Testis (tissue), 3 donors: Measurements from ENCODE around the gene ANTXR2. TPM values are rescaled to one million over a fixed set of nuclear protein-coding genes. Genes with fewer than 3 reads are reported as not detected.

Experiments
- DNase-seq: peaks from one replicate; pipeline ENCODE4 v3.0.0-alpha.2; 2019
- H3K27ac ChIP-seq, 2 donors: fragments of 200-600 bp; sonication (generic); one replicate each; pipeline ENCODE4 v1.5.1; 2019
- H3K27me3 ChIP-seq: fragments of 200-600 bp; sonication (generic); one replicate; pipeline ENCODE4 v1.5.1; 2019
- H3K36me3 ChIP-seq: fragments of 200-600 bp; sonication (generic); one replicate; pipeline ENCODE4 v1.5.1; 2017; ENCODE audit warnings: low read depth; ENCODE audit errors: missing control alignments
- H3K4me1 ChIP-seq: fragments of 200-600 bp; sonication (generic); one replicate; pipeline ENCODE4 v1.5.1; 2019
- H3K4me3 ChIP-seq, 2 donors: fragments of 200-600 bp; sonication (generic); one replicate each; pipeline ENCODE4 v1.5.1; 2017 to 2019
- H3K9me3 ChIP-seq: fragments of 200-600 bp; sonication (generic); one replicate; pipeline ENCODE4 v1.5.1; 2017
- CTCF ChIP-seq, 3 experiments: fragments of 450-650 bp in 2 of 3; fragments of 200-600 bp in 1 of 3; sonication (generic) in 1 of 3; IDR thresholded peaks; one replicate each; pipeline ENCODE4 v1.5.1; 2016 to 2019; ENCODE audit warnings: antibody characterized with exemption in 3 of 3, mild to moderate bottlenecking in 2 of 3, moderate library complexity in 1 of 3
- POLR2A ChIP-seq: fragments of 450-650 bp; IDR thresholded peaks from one replicate; pipeline ENCODE4 v1.6.1; 2017; ENCODE audit warnings: antibody characterized with exemption, mild to moderate bottlenecking, moderate library complexity
- WGBS, 2 donors: methylation state at CpG; one replicate each; pipeline ENCODE4 v1.1.5; 2018; 5-methylcytosine and 5-hydroxymethylcytosine counted together
- intact Hi-C: fragments of 100-400 bp; cut with DNase I; formaldehyde crosslinking; loops from one replicate; pipeline ENCODE4 v1.15.1; 2023; ENCODE audit warnings: low total_unique reads
- polyA plus RNA-seq: library from polyadenylated mRNA; stranded (reverse); fragments of 350-450 nt; fragmentation: Illumina TruSeq; extraction: RNeasy Lipid Tissue Mini Kit (QIAGEN cat#74804); gene quantifications from one replicate; pipeline ENCODE4 v1.2.3, GENCODE V29; 2014; ENCODE audit warnings: low read depth, low replicate concordance; ENCODE audit not compliant: insufficient read depth
- total RNA-seq, 2 donors: library from RNA; depleted of rRNA; stranded (reverse); fragments of >200 nt; gene quantifications; one replicate each; pipeline ENCODE4 v1.2.3, GENCODE V29; 2016

The ANTXR2 gene
- total and polyA plus RNA-seq, 3 donors from 2014 or later = 23.8 to 30.8 (median 30.4) TPM

GRCh38 chr4:79856196-79856595 lies 216.8 kb downstream of the ANTXR2 start:
- Histone ChIP-seq H3K27me3 (no peaks in the 10 kb centered on the region), H3K9me3 (no peaks in the 10 kb centered on the region), H3K27ac (no peak overlapping the region), H3K4me1 (no peaks in the 10 kb centered on the region), H3K4me3 (no peak overlapping the region), H3K36me3 (no peaks in the 10 kb centered on the region)
- no peak for TF ChIP-seq POLR2A
- no peak for TF ChIP-seq CTCF (IDR thresholded peaks at IDR 0.05)
- 92 to 95% methylated on average over 3 of the region's 3 CpGs for WGBS, 2 donors
- intact Hi-C loops = no loop called here
- DNase-seq = no peak

- Histone ChIP-seq H3K4me1 (no peaks in the 10 kb centered on the region), H3K27ac (no peak overlapping the region), H3K9me3 (no peaks in the 10 kb centered on the region), H3K4me3 (no peak overlapping the region), H3K36me3 (no peaks in the 10 kb centered on the region), H3K27me3 (no peaks in the 10 kb centered on the region)
- no peak for TF ChIP-seq POLR2A
- TF ChIP-seq CTCF (IDR thresholded peaks at IDR 0.05) = no peak
- DNase-seq = no peak
- intact Hi-C loops = no loop called here
- WGBS, 2 donors = 40 to 41% methylated on average over 4 of the region's 4 CpGs
Measured at GRCh38 chr4:79854856-79855502, 218.1 kb downstream of the ANTXR2 start.

- no peak for DNase-seq
- WGBS, 2 donors = 74 to 76% methylated on average over 4 of the region's 4 CpGs
- no peak overlapping the region for H3K27ac ChIP-seq
Measured at GRCh38 chr4:79852305-79852730, 220.7 kb downstream of the ANTXR2 start.

GRCh38 chr4:79851625-79852304 lies 221.3 kb downstream of the ANTXR2 start:
- no peak for DNase-seq
- TF ChIP-seq CTCF (IDR thresholded peaks at IDR 0.05) (no peak), POLR2A (no peak)
- H3K4me1 ChIP-seq = no peaks in the 10 kb centered on the region
- H3K27ac ChIP-seq = no peak overlapping the region
- no peaks in the 10 kb centered on the region for H3K27me3 ChIP-seq
- H3K9me3 ChIP-seq = no peaks in the 10 kb centered on the region
- H3K4me3 ChIP-seq = no peak overlapping the region
- intact Hi-C loops = no loop called here
- WGBS, 2 donors = 67 to 83% methylated on average over 1 of the region's 1 CpG
- H3K36me3 ChIP-seq = no peaks in the 10 kb centered on the region

More at GRCh38 chr4:79852305-79852730, 220.7 kb downstream of the ANTXR2 start:
- no peaks in the 10 kb centered on the region for H3K9me3 ChIP-seq
- intact Hi-C loops = no loop called here
- H3K27me3 ChIP-seq = no peaks in the 10 kb centered on the region
- H3K4me1 ChIP-seq = no peaks in the 10 kb centered on the region
- no peak overlapping the region for H3K4me3 ChIP-seq
- TF ChIP-seq POLR2A (no peak), CTCF (IDR thresholded peaks at IDR 0.05) (no peak)
- H3K36me3 ChIP-seq = no peaks in the 10 kb centered on the region

Other genes starting within 250 kb of the ANTXR2 start
- 1 to 10 TPM; 3.9 to 4.3 TPM for gene PRDM8, start 124.3 kb upstream of the ANTXR2 start, total RNA-seq
- gene PRDM8, start 124.3 kb upstream of the ANTXR2 start, polyA plus RNA-seq = 1.1 TPM
- gene FGF5, start 193.4 kb upstream of the ANTXR2 start, total RNA-seq = not detected
- not detected for gene FGF5, start 193.4 kb upstream of the ANTXR2 start, polyA plus RNA-seq